HT-29 (cell line): ENCODE measurements around the gene SLC31A2. TPM values are rescaled to one million over a fixed set of nuclear protein-coding genes. Genes with fewer than 3 reads are reported as not detected.

Experiments used
- DNase-seq: peaks from one replicate; pipeline ENCODE4 v3.0.0-alpha.2; 2015; ENCODE audit warnings: low spot score
- total RNA-seq: library from RNA; depleted of rRNA; stranded (reverse); fragments of >200 nt; shearing (Covaris generic); gene quantifications from 2 replicates; pipeline ENCODE4 v1.2.3, GENCODE V29; 2014; rRNA removed

SLC31A2 gene
- total RNA-seq, 1 experiment from 2014 or later: 3.4 TPM

- no peak for DNase-seq
Measured at GRCh38 chr9:113186137-113186755, 35.4 kb downstream of the SLC31A2 start.

DNA sequence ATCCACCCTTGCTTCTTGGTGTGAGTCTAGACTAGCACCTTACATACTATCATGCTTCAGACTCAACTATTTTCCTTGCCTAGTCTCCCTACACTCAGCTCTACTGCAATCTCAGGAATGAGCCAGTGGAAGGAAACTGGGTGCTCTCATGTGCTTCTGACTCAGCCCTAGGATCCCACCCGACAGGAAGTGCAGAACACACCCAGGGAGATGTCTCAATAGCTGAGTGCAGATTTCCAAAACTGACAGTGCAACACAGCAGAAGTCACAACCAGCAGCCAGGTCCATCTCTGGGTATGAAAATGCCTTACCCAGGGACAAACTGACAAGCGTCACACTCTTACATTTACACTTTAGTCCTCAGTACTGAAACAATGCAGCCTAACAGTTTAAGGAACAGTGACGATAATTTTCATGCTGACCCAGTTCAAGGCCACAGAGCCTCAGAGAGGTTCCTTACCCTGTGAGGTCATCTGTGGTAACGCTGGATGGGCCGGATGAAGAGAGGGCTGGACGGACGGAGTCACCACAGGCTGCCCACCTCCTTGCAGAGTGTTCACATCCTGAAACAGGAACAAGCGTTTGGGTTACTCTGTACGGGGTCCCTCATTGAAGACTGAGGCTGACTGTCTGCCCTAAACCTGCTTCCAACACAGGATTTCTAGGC lies 37.3 kb downstream of the SLC31A2 start:
- no peak for DNase-seq

DNA sequence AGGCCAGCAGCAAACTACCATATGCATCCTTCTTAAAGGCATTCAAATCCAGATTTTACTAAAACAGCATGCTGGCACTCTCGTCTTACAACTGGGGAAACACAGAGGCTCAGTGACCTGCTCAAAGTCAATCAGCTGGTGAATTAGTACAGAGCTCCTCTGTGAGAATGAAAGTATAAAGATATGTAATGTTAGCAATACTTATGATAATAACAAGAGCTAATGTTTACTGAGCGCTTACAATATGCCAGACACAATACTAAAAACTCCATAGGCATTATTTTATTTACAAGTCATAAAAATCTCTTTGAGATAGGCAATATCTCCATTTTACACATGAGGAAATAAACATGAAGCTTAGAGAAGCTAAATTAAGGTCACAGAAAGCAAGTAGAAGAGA lies 41.6 kb downstream of the SLC31A2 start:
- DNase-seq: no peak

DNA sequence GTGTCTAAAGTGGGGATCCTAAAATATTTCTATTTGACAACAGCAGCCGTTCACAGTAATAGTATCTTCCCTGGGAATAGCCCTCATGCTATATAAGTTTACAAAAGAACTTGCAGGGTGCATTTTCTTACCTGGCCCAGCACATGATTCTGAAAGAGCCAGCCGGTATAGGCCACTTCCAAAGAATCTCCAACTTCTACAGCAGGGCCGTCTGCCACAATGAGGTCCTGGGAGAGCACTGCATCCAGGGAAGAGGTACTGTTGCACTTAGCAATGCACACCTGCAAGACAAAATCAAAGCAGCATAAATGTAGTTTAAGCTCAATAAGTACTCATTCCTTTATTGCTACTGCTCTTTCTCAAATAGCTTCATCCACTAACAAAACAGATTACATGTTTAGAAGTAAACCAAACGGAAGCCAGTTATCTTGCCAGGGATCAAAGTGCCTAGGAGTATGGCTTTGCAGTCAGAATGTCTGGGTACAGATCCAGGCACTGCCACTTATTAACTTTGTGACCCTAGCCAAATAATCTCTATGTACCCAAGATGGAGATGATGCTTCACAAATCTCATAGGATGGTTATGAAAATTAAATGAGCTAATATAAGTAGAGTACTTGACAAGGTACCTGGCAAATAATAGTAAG lies 49.0 kb downstream of the SLC31A2 start:
- DNase-seq: no peak

- DNase-seq: no peak
Measured at GRCh38 chr9:113205432-113205831, 54.6 kb downstream of the SLC31A2 start.

GRCh38 chr9:113205861-113206260 lies 55.1 kb downstream of the SLC31A2 start:
- DNase-seq: no peak

- no peak for DNase-seq
Measured at GRCh38 chr9:113210815-113211214, 60.0 kb downstream of the SLC31A2 start.

Other genes with a start within 250 kb of the SLC31A2 start
- gene ZNF883, start 138.8 kb upstream of the SLC31A2 start, total RNA-seq: not detected in 2 replicates
- gene ZFP37, start 94.3 kb upstream of the SLC31A2 start, total RNA-seq: not detected in 2 replicates
- 14.7 and 16.0 TPM in 2 replicates for gene FKBP15, start 70.3 kb downstream of the SLC31A2 start, total RNA-seq
- gene SLC31A1, start 70.5 kb downstream of the SLC31A2 start, total RNA-seq: 13.4 TPM in 2 replicates
- gene CDC26, start 124.6 kb downstream of the SLC31A2 start, total RNA-seq: 20.2 and 22.6 TPM in 2 replicates
- 21.3 and 21.8 TPM in 2 replicates for gene PRPF4, start 124.7 kb downstream of the SLC31A2 start, total RNA-seq
- 6.1 and 7.1 TPM in 2 replicates for gene RNF183, start 152.4 kb downstream of the SLC31A2 start, total RNA-seq
- 0.37 and 0.74 TPM in 2 replicates for gene WDR31, start 189.3 kb downstream of the SLC31A2 start, total RNA-seq
- 31.5 and 34.1 TPM in 2 replicates for gene BSPRY, start 198.5 kb downstream of the SLC31A2 start, total RNA-seq
- 73.3 and 78.1 TPM in 2 replicates for gene HDHD3, start 226.0 kb downstream of the SLC31A2 start, total RNA-seq